Superior temporal gyrus (tissue), 1 donor: ENCODE results near the gene ZNF564.
"Not testable (repeated sequence)": the region's sequence is repeated elsewhere in the genome, so short reads cannot be mapped to it uniquely, and the experiment has no call there.

Experiments used
- DNase-seq: peaks from one replicate; pipeline ENCODE4 v3.0.0-alpha.2; 2016; ENCODE audit errors: extremely low spot score

Gene ZNF564

DNA sequence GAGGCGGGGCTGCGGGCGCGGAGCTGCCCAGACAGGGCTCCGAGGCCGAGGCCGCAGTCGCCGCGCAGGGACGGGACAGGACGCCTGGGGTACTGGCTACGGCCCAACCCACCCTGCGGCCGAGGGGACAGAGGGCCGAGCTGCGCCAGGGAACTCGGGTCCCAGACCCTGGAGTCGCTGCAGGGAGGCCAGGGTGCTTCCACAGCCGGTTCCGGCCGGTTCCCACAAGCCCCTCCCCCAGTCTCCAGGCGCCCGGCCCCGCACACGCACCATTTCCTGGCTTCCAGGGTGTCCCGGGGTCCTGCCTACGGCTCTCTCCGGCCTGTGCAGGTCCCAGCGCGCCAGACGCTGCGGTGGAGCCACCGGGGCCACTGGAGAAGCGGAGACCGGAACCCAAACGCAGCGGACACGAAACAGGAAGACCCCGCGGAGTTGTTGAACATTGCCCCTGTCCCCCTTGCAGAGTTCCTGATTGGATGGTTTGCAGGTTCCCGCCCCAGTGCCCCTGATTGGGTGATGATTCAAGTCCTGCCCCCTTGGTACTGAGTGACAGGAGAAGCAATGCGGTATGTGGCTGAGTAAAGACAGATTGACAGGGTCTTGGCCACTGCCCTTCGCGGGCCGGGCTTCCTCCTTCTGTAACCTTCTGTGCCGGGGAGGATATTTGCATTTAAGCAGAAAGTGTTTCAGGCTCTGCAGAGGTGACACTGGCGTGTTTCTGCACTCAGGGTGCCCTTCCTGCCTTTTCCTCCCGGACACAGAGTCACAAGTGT lies at the start of gene ZNF564:
Gene ZNF564 (minus strand): TSS at position 423 of the 773 bp plus-strand sequence. CDS start 150 bp downstream, at position 273.
- peak; percentile 99 for DNase-seq

DNA sequence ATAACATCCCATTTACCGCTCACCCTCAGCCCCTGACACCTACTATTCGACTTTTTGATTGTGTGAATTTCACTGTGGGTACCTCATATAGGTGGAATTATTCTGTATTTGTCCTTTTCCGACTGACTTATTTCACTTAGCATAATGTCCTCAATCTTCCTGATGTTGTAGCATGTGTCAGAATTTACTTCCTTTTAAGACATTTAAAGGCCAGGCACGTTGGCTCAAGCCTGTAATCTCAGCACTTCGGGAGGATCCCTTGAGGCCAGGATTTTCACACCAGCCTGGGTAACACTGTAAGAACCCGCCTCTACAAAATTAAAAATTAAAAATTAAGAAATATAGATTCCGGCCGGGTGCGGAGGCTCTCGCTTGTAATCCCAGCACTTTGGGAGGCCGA lies 46.3 kb upstream of the ZNF564 start:
- DNase-seq = no peak

DNA sequence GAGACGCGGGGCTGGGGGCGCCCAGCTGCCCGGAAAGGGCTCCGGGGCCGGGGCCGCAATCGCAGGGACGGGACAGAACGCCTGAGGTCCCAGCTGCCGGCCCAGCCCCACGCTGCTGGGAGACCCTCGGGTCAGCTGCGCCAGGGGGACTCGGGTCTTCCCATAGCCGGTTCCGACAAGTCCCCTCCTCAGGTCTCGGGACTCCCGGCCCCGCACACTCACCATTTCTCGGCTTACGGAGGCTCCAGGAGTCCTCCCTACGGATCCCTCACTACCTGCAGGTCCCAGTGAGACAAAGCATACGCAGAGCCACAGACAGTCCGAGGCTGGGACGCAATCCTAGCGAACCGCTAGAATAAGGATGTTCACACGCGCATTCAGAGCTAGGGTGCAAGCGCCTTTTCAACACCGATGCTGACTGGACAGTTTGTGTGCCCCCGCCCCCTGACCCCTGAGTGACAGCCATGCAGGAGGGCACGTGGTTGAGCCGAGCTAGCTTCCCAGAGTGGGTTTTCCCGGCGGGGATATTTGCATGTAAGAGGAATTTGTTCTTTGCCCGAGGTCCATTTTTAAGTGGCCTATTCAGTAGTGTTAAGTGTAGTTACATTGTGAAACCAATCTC lies 45.8 kb upstream of the ZNF564 start:
- peak; percentile 2 for DNase-seq

DNA sequence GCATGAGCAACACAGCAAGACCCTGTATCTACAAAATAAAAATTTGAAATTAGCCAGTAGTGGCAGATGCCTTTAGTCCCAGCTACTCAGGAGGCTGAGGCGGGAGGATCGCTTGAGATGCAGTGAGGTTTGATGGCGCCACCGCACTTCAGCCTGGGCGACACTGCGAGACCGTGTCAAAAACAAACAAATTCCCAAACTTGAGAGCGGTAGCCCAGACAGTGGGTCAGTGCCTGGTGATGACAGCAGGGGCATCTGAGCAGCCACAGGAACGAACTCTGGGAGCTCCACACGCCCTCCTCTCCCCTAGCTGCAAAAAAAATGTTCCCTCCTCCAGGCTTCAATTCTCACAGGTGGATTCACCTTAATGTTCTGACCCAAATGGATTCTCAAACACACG lies 45.2 kb upstream of the ZNF564 start:
- DNase-seq = peak; percentile 0

DNA sequence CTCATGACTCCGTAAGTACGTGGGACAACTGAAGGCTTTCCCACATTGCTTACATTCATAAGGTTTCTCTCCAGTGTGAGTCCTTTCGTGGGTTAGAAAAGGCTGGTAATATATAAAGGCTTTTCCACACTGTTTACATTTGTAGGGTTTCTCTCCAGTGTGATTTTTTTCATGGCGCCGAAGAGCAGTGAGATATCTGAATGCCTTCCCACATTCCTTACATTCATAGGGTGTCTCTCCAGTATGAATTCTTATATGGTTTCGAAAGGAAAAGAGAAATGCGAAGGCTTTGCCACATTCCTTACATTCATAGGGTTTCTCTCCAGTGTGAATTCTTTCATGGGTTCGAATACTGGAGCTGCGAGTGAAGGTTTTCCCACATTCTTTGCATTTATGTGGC lies 29.8 kb upstream of the ZNF564 start:
- no peak for DNase-seq

DNA sequence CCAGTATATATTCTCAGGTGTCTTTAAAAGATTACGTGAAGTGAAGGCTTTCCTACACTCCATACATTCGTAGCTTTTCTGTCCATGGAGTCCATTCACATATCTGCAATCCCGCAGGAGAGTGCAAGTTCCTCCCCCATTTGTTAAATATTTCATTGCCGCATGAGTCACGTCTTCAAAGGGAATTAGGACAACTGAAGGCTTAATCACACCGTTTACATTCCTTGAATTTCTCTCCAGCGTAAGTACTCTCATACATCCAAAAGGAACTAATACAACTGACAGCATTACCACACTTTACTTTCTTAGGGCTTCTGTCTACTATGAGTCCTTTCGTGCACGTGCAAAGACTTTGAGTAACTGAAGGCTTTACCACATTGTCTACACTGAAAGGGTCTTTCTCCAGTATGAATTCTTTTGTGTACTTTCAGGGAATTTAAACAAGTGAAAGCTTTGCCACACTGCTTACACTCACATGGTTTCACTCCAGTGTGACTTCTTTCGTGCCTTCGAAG lies 29.0 kb upstream of the ZNF564 start:
- no peak for DNase-seq

DNA sequence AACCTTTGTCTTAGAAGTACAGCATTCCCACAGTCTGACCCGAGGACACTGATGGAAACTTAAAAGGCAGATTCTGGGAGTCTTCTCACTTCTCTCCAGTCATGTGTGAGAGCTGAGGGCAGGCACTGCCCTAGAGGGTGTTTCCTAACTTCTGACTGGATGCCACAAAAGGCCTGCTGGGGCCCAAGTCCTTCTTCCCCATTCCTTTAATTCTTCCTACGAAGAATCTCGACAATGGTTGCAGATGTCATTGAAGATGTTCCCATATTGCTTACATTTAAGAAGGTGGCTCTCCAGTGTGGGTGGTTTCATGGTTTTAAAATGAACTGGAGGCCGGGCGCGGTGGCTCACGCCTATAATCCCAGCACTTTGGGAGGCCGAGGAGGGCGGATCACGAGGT lies 27.4 kb upstream of the ZNF564 start:
- DNase-seq = no peak

DNA sequence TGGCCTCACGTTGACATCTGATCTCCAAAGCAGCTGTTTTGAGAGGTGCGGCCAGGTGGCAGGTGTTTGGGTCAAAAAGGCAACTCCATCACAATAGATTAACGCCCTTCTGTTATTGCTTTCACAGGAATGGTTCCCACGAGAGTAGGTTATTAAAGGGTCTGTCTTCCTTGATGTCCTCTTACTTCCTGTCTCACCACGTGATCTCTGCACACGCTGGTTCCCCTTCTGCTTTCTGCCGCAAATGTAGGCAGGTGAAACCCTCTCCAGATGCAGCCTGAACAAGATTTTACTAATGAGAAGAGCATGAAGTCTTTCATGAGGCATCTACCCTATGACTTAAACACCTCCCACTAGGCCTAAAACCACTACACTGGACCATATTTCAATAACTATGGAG lies 22.8 kb upstream of the ZNF564 start:
- DNase-seq = no peak

DNA sequence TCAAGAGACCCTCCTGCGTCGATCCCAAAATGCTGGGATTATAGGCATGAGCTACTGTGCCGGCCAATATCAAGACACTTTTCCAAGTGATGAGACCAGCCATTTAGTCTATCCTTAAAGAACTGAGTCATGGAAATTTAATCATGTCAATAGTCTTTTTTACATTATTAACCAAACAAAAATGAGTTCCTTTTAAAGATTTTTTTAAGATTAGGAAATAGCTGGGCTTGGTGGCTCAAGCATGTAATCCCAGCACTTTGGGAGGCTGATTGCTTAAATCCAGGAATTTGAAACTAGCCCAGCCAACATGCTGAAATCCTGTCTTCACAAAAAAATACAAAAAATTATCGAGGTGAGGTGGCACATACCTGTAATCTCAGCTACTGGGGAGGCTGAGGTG lies 16.7 kb upstream of the ZNF564 start:
- DNase-seq = no peak

DNA sequence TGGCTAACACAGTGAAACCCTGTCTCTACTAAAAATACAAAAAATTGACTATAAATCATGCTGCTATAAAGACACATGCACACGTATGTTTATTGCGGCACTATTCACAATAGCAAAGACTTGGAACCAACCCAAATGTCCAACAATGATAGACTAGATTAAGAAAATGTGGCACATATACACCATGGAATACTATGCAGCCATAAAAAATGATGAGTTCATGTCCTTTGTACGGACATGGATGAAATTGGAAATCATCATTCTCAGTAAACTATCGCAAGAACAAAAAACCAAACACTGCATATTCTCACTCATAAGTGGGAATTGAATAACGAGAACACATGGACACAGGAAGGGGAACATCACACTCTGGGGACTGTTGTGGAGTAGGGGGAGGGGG lies 15.1 kb upstream of the ZNF564 start:
- not testable (repeated sequence) for DNase-seq

DNA sequence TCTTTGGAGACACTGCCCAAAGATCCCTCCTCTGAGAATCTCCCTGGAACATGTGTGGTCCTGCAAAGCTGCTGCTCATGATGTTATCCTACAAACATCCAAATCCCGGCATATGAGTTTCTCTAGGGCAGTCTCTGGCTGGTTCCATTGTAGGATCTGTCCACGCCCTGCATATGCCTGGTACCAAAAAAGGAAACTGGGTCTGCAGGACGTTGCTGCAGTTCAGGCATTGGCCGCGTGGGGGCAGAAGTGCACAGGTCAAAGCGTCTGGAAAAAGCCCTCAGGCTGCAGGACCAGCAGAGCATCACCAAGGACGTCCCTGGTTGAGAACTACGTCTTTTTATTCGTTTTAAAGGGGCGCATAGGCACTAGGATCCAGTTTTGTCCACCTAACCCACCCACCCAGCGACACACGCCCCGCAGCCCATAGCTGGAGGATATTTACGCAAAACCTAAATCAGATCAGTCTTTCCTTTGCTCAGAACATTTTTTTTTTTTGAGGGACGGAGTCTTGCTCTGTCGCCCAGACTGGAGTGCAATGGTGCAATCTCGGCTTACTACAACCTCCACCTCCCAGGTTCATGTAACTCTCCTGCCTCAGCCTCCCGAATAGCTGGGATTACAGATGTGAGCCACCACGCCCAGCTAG lies 12.9 kb upstream of the ZNF564 start:
- peak; percentile 96 for DNase-seq

DNA sequence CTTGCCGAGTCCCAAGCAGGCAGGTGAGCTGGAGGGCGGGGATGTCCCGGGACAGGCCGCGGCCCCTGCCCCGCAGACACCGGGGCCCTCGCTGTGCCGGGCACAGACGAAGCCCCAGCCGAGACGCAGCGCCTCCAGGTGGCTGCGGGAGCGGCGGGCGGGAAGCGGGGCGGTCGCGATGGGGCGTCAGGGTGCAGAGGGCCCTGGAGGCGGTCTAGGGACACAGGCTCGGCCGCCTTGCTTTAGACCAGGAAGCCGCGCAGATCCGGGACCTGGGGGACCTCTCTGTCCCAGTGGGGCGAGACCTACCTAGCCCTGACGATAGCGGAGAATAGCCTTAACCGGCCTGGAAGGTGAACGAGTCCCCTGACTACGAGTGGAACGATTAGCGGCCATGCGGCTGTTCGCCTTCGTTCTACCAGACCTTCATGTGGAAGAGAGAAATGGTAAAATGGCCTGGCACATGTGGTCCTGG lies 4.2 kb upstream of the ZNF564 start:
- no peak for DNase-seq

DNA sequence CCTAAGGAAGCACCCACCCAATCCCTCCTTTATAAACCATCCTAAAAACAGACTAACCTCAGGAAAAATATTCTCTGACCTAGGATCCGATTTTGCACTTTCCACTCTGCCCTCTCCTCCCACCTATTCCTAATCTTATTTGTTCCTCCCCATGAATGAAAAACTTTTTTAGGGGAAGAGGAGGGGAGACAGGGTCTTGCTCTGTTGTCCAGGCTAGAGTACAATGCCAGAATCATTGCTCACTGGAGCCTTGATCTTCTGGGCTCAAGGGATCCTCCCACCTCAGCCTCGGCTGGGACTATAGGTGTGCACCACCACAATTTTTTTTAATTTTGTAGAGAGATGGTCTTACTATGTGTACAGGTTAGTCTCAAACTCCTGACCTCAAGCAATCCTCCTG lies 4.4 kb downstream of the ZNF564 start:
- no peak for DNase-seq

DNA sequence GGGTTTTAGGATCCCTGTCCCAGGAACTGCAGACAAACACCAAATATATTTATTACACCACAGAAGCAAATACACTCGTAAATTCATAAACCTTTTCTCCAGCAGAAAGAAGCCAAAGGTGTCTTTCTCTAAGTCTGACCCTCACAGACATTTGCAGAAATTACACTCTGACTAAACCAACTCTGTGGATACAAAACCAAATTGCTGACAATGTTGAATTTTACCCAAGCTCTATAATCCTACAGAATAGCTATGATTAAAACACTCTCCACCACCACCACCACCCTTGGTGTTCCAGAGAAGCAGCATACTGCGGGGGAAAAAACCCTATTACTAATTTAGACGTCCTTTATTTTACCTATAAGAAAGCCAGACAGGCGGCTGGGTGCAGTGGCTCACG lies 5.2 kb downstream of the ZNF564 start:
- DNase-seq = no peak

DNA sequence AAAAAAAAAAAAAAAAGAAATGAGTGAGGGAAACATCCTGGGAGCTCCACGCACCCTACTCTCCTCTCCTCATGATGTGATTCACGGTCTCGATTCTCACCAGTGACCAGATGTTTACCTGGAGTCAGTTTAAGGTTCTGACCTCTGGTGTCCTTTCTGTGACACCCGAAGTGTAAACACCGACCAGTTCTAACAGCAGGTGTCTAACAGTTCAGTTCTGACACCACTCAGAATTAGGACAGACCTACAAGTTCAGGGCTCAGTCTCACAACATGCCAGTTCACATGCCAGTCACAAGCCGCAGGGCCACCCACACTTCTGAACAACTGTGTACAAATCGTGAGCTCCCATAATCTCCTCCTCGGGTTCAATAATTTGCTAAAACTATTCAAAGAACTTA lies 6.0 kb downstream of the ZNF564 start:
- no peak for DNase-seq

DNA sequence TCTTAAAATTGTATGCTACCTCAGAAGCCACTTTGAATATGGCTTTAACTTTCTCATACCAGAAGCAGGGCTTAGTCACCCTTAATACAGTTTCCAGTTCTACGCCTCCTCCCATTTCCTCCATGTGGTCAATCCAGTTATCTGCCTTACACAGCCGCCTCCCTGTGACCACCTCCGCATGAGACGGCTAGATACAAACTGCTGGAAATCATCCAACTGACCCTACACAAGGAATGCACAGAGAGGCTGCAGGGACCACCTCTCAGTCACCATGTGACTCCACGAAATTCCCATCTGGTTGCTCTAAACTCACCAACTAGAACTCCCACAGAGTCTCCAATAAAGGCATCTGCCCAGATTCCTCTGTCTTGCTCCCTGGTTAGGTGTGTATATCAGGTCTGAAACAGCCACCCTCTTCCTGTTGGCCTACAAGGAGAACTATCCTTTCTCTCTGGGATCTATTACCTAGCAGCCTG lies 6.8 kb downstream of the ZNF564 start:
- DNase-seq = no peak

DNA sequence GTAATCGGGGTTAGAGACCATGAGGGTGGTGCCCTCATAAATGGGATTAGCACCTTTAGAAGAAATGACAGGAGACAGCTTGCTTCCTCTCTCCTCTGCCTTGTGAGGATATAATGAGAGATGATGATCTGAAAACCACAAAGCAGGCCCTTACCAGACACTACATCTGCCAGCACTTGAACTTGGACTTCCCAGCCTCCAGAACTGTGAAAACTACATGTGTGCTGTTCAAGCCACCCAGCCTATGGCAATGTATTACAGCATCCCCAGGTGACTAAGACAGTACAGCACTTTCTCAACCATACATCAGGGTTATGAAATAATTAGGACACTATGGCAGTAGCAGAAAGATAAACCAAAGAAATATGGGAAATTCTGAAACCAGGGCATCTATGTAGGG lies 7.4 kb downstream of the ZNF564 start:
- no peak for DNase-seq

DNA sequence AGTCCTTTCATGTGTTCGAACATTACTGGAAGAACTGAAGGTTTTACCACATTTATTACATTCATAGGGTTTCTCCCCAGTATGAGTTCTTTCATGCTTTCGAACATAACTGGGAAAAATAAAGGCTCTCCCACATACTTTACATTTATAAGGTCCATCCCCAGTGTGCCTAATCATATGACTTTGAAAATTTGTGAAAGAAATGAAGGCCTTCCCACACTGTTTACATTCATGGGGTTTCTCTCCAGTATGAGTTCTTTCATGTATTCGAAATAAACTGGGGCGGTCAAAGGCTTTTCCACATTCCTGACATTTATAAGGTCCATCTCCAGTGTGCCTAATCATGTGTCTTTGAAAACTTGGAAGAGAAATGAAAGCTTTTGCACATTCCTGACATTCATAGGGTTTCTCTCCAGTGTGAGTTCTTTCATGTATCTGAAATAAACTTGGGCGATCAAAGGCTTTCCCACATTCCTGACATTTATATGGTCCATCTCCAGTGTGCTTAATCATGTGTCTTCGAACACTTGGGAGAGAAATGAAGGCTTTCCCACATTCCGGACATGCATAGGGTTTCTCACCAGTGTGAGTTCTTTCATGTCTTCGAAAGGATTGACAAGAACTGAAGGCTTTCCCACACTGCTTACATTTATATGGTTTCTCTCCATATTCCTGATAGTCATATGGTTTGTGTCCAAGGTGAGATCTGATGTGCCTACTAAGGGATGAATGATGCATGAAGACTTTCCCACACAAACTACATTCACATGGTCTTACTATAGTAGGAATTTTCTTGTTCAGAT lies 24.0 kb downstream of the ZNF564 start:
- no peak for DNase-seq

DNA sequence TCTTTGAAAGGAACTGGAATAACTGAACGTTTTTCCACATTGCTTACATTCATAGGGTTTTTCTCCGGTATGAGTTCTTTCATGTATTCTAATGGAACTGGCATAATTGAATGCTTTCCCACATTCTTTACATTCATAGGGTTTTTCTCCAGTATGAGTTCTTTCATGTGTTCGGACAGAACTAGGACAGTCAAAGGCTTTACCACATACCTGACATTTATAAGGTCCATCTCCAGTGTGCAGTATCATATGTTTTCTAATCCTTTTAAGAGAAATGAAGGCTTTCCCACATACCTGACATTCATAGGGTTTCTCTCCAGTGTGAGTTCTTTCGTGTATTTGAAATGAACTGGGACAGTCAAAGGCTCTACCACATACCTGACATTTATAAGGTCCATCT lies 24.7 kb downstream of the ZNF564 start:
- no peak for DNase-seq

DNA sequence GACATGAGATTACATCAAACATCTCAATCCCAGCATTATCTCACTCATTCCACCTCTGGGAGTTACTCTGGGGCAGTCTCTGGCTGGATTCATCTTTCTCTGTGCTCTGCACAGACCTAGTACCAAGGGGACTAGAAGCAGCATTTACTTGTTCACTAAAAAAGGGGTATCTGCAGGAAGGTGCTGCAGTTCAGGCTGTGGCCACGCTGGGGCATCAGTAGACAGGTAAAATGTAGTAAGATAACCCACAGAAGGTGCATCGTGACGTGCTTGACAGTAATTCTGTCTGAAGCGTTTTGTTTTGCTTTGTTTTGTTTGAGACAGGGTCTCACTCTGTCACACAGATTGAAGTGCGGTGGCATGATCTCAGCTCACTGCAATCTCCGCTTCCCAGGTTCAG lies 29.3 kb downstream of the ZNF564 start:
- no peak for DNase-seq

DNA sequence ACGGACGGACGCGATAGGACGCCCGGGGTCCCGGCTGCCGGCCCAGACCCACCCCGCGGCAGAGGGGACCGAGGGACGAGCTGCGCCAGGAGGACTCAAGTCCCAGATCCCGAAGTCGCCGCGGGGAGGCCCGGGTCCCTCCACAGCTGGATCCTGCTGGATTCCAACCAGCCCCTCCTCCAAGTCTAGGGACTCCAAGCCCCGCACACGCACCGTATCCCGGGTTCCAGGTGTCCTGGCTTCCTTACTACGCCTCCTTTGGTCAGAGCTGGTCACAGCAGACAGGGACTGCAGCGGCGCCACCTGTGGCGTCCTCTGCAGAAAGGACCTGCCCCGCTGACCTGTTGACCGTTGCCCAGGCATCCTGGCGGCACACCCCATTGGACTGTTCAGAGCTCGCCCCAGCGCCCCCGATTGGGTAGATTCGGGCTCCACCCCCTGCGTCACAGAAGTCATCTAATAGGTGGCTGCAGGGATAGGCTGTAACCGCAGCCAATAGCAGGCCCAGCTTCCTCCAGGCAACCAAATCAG lies 37.7 kb downstream of the ZNF564 start:
- DNase-seq = peak; percentile 50
